Measurements from ENCODE around the gene RWDD2A. TPM values are rescaled to one million over a fixed set of nuclear protein-coding genes. Genes with fewer than 3 reads are reported as not detected.

Gene RWDD2A
- total RNA-seq, 1 experiment from 2014 or later = 2.4 TPM

GRCh38 chr6:83169511-83169910 lies 23.6 kb upstream of the RWDD2A start:
- intact Hi-C loops (cut with micrococcal nuclease; ENCODE audit: unreplicated experiment) = no loop called here

GRCh38 chr6:83176246-83176645 lies 16.9 kb upstream of the RWDD2A start:
- TF ChIP-seq CTCF (conservative IDR thresholded peaks at IDR 0.05; ENCODE audit: low read depth, low read length) = no peak
- CTCF ChIA-PET = no interaction called here
- intact Hi-C loops (cut with micrococcal nuclease; ENCODE audit: unreplicated experiment) = no loop called here
- Histone ChIP-seq H3K27me3 (replicated peaks; ENCODE audit: insufficient read depth, low read depth, low read length, poor library complexity) (no peaks in the 10 kb centered on the region), H3K27ac (ENCODE audit: low read depth, low read length, poor library complexity, severe bottlenecking) (no peak overlapping the region), H3K4me3 (ENCODE audit: low read depth, low read length, poor library complexity, severe bottlenecking) (no peak overlapping the region), H3K4me1 (ENCODE audit: insufficient read depth, low read length, poor library complexity, severe bottlenecking) (no peaks in the 10 kb centered on the region), H3K9me3 (ENCODE audit: low read depth, low read length, poor library complexity, severe bottlenecking) (no peaks in the 10 kb centered on the region), H3K36me3 (ENCODE audit: insufficient read depth, low read length, poor library complexity, severe bottlenecking) (peaks cover 78% of the 10 kb centered on the region)
- DNase-seq (ENCODE audit: low spot score) = no peak
- BruUV-seq (replicated peaks) = no TSS peak
- POLR2A ChIA-PET (ENCODE audit: low non-redundant PET) = no interaction called here

More at GRCh38 chr6:83169511-83169910, 23.6 kb upstream of the RWDD2A start:
- peak; percentile 65 for DNase-seq (ENCODE audit: low spot score)
- ChIA-PET POLR2A (ENCODE audit: low non-redundant PET) (no interaction called here), CTCF (no interaction called here)
- H3K36me3 ChIP-seq (ENCODE audit: insufficient read depth, low read length, poor library complexity, severe bottlenecking) = peaks cover 91% of the 10 kb centered on the region
- H3K4me3 ChIP-seq (ENCODE audit: low read depth, low read length, poor library complexity, severe bottlenecking) = no peak overlapping the region
- TF ChIP-seq CTCF (conservative IDR thresholded peaks at IDR 0.05; ENCODE audit: low read depth, low read length) (no peak), EZH2 (IDR thresholded peaks at IDR 0.05; ENCODE audit: borderline replicate concordance, low read depth, low read length, poor library complexity, severe bottlenecking) (no peak)
- peak overlapping the region; percentile 23 for H3K27ac ChIP-seq (ENCODE audit: low read depth, low read length, poor library complexity, severe bottlenecking)
- no peaks in the 10 kb centered on the region for H3K27me3 ChIP-seq (replicated peaks; ENCODE audit: insufficient read depth, low read depth, low read length, poor library complexity)
- no TSS peak for BruUV-seq (replicated peaks)
- H3K9me3 ChIP-seq (ENCODE audit: low read depth, low read length, poor library complexity, severe bottlenecking) = no peaks in the 10 kb centered on the region
- H3K4me1 ChIP-seq (ENCODE audit: insufficient read depth, low read length, poor library complexity, severe bottlenecking) = peaks cover 10% of the 10 kb centered on the region

GRCh38 chr6:83180426-83180950 lies 12.7 kb upstream of the RWDD2A start:
- no peaks in the 10 kb centered on the region for H3K4me1 ChIP-seq (ENCODE audit: insufficient read depth, low read length, poor library complexity, severe bottlenecking)
- intact Hi-C loops (cut with micrococcal nuclease; ENCODE audit: unreplicated experiment) = no loop called here
- H3K36me3 ChIP-seq (ENCODE audit: insufficient read depth, low read length, poor library complexity, severe bottlenecking) = peaks cover 81% of the 10 kb centered on the region
- ChIA-PET POLR2A (ENCODE audit: low non-redundant PET) (no interaction called here), CTCF (no interaction called here)
- no peaks in the 10 kb centered on the region for H3K9me3 ChIP-seq (ENCODE audit: low read depth, low read length, poor library complexity, severe bottlenecking)
- TF ChIP-seq EZH2 (IDR thresholded peaks at IDR 0.05; ENCODE audit: borderline replicate concordance, low read depth, low read length, poor library complexity, severe bottlenecking) (no peak), CTCF (conservative IDR thresholded peaks at IDR 0.05; ENCODE audit: low read depth, low read length) (no peak)
- BruUV-seq (replicated peaks) = no TSS peak
- no peak overlapping the region for H3K4me3 ChIP-seq (ENCODE audit: low read depth, low read length, poor library complexity, severe bottlenecking)
- no peak overlapping the region for H3K27ac ChIP-seq (ENCODE audit: low read depth, low read length, poor library complexity, severe bottlenecking)
- no peaks in the 10 kb centered on the region for H3K27me3 ChIP-seq (replicated peaks; ENCODE audit: insufficient read depth, low read depth, low read length, poor library complexity)
- no peak for DNase-seq (ENCODE audit: low spot score)
